HEK293 (cell line): ENCODE results near the gene GSTM4.

Experiments
- CTCF ChIP-seq: fragments of 450-650 bp; formaldehyde crosslinking; IDR thresholded peaks from 2 replicates; pipeline ENCODE4 v1.5.1; 2016; ENCODE audit warnings: missing biosample characterization, missing genetic modification characterization
- ELK4 ChIP-seq: IDR thresholded peaks from 2 replicates; pipeline ENCODE4 v1.6.1; 2011; ENCODE audit warnings: mild to moderate bottlenecking, low read depth, low read length, borderline replicate concordance
- MEIS1 ChIP-seq: sonication (generic); formaldehyde crosslinking; IDR thresholded peaks from 2 replicates; pipeline ENCODE4 v1.8.1; 2022; ENCODE audit warnings: missing genetic modification reagents, mild to moderate bottlenecking, borderline replicate concordance
- PRDM4 ChIP-seq: fragments of 450-650 bp; formaldehyde crosslinking; IDR thresholded peaks from 2 replicates; pipeline ENCODE4 v1.5.1; 2017; ENCODE audit warnings: missing biosample characterization, missing genetic modification characterization
- ZNF138 ChIP-seq: fragments of 450-650 bp; formaldehyde crosslinking; IDR thresholded peaks from 2 replicates; pipeline ENCODE4 v1.5.1; 2016; ENCODE audit warnings: missing biosample characterization, missing genetic modification characterization, borderline replicate concordance
- ZNF146 ChIP-seq: fragments of 450-650 bp; formaldehyde crosslinking; IDR thresholded peaks from 2 replicates; pipeline ENCODE4 v1.5.1; 2016; ENCODE audit warnings: missing biosample characterization, missing genetic modification characterization
- ZNF747 ChIP-seq: fragments of 450-650 bp; formaldehyde crosslinking; IDR thresholded peaks from 2 replicates; pipeline ENCODE4 v1.5.1; 2016; ENCODE audit warnings: missing biosample characterization, missing genetic modification characterization

GRCh38 chr1:109626682-109627408 is 29.1 kb upstream of the GSTM4 start:
- TF ChIP-seq ZNF747 (no peak), CTCF (tag by site-specific recombination) (no peak), ZNF146 (no peak), PRDM4 (tag by site-specific recombination) (no peak), ELK4 (no peak), MEIS1 (CRISPR knock-in tag) (no peak), ZNF138 (no peak)
